PC-3 (cell line): ENCODE measurements around the gene LIN52. TPM values are rescaled to one million over a fixed set of nuclear protein-coding genes. Genes with fewer than 3 reads are reported as not detected.

Experiments used
- ATAC-seq: fragments of 200-7000 bp; cut with Tn5 transposase; 2 replicates; pipeline ENCODE4 v1.9.1; 2020; ENCODE audit warnings: mild to moderate bottlenecking, moderate library complexity
- BruUV-seq: library from RNA; stranded (reverse); fragments of 400-500 nt; replicated peaks from 2 replicates; lab custom pipeline; 2021; lab: Mats Ljungman, UMichigan
- CTCF ChIA-PET: fragments of 300-600 bp; sonication (Branson Sonifier 250); formaldehyde crosslinking; loops from one replicate; lab custom pipeline; 2022; ENCODE audit warnings: antibody characterized with exemption; lab: Charles Lee
- POLR2A ChIA-PET: fragments of 300-600 bp; sonication (Branson Sonifier 250); formaldehyde crosslinking; loops from one replicate; lab custom pipeline; 2022; ENCODE audit warnings: antibody characterized with exemption; ENCODE audit not compliant: unreplicated experiment; lab: Charles Lee
- DNase-seq: peaks from one replicate; pipeline ENCODE4 v3.0.0-alpha.2; 2015
- H2AFZ ChIP-seq: fragments of 300-600 bp; sonication (generic); 2 replicates; pipeline ENCODE4 v1.6.0; 2016; ENCODE audit warnings: antibody characterized with exemption, low read length
- H3F3A ChIP-seq: fragments of 300-600 bp; sonication (generic); one replicate; pipeline ENCODE4 v1.6.0; 2017; ENCODE audit warnings: antibody characterized with exemption, low read length, control low read depth, mild to moderate bottlenecking; ENCODE audit not compliant: unreplicated experiment
- H3K27ac ChIP-seq: fragments of 300-600 bp; sonication (generic); 2 replicates; pipeline ENCODE4 v1.5.1; 2016; ENCODE audit warnings: mild to moderate bottlenecking, low read length
- H3K27me3 ChIP-seq: fragments of 300-600 bp; sonication (generic); 2 replicates; pipeline ENCODE4 v1.6.1; 2016; ENCODE audit warnings: low read length, mixed read lengths
- H3K36me3 ChIP-seq: fragments of 300-600 bp; sonication (generic); 2 replicates; pipeline ENCODE4 v1.6.1; 2016; ENCODE audit warnings: low read depth, mixed run types, low read length, mixed read lengths
- H3K4me1 ChIP-seq: fragments of 300-600 bp; sonication (generic); 2 replicates; pipeline ENCODE4 v1.5.1; 2016; ENCODE audit warnings: low read length; ENCODE audit not compliant: insufficient read depth
- H3K4me2 ChIP-seq: fragments of 300-600 bp; sonication (generic); 2 replicates; pipeline ENCODE4 v1.6.0; 2016; ENCODE audit warnings: low read length
- H3K4me3 ChIP-seq: fragments of 300-600 bp; sonication (generic); 2 replicates; pipeline ENCODE4 v1.5.1; 2016; ENCODE audit warnings: mild to moderate bottlenecking, low read length, mixed read lengths
- H3K79me2 ChIP-seq: fragments of 300-600 bp; sonication (generic); 2 replicates; pipeline ENCODE4 v1.6.1; 2017; ENCODE audit warnings: low read length, mixed read lengths
- H3K9ac ChIP-seq: fragments of 300-600 bp; sonication (generic); 2 replicates; pipeline ENCODE4 v1.6.0; 2016; ENCODE audit warnings: mild to moderate bottlenecking, low read length
- H3K9me2 ChIP-seq: fragments of 300-600 bp; sonication (generic); replicated peaks from 2 replicates; pipeline ENCODE4 v1.6.1; 2016; ENCODE audit warnings: mixed run types, low read length, mixed read lengths
- H3K9me3 ChIP-seq: fragments of 300-600 bp; sonication (generic); 2 replicates; pipeline ENCODE4 v1.6.1; 2016; ENCODE audit warnings: low read length, mixed read lengths
- H4K20me1 ChIP-seq: fragments of 300-600 bp; sonication (generic); 2 replicates; pipeline ENCODE4 v1.6.1; 2016; ENCODE audit warnings: low read length, mixed read lengths
- EZH2 ChIP-seq: fragments of 300-600 bp; sonication (generic); IDR thresholded peaks from one replicate; pipeline ENCODE4 v1.6.1; 2017; ENCODE audit warnings: antibody characterized with exemption, mild to moderate bottlenecking, low read length; ENCODE audit not compliant: unreplicated experiment
- EZH2phosphoT487 ChIP-seq: fragments of 300-600 bp; sonication (generic); IDR thresholded peaks from 2 replicates; pipeline ENCODE4 v1.6.1; 2018; ENCODE audit warnings: mild to moderate bottlenecking, antibody characterized with exemption, low read length, borderline replicate concordance
- intact Hi-C: fragments of 100-400 bp; cut with micrococcal nuclease; formaldehyde crosslinking; loops from 2 replicates; pipeline ENCODE4 v1.9.0; 2023
- total RNA-seq: library from RNA; depleted of rRNA; stranded (reverse); fragments of >200 nt; gene quantifications from 2 replicates; pipeline ENCODE4 v1.2.3, GENCODE V29; 2014
- TF ChIP-seq, protein P1 (sequence below): fragments of 300-600 bp; sonication (generic); conservative IDR thresholded peaks from 2 replicates; pipeline ENCODE4 v1.5.1; 2017; ENCODE audit warnings: antibody characterized with exemption, low read depth, mild to moderate bottlenecking, low read length

The LIN52 gene
- total RNA-seq, 1 experiment from 2014 or later, result 8.4 TPM

- CTCF ChIA-PET, result no interaction called here
- intact Hi-C loops, result no loop called here
- no peak for TF ChIP-seq EZH2phosphoT487
- TF ChIP-seq EZH2, result no peak
- TF ChIP-seq, protein P1, sequence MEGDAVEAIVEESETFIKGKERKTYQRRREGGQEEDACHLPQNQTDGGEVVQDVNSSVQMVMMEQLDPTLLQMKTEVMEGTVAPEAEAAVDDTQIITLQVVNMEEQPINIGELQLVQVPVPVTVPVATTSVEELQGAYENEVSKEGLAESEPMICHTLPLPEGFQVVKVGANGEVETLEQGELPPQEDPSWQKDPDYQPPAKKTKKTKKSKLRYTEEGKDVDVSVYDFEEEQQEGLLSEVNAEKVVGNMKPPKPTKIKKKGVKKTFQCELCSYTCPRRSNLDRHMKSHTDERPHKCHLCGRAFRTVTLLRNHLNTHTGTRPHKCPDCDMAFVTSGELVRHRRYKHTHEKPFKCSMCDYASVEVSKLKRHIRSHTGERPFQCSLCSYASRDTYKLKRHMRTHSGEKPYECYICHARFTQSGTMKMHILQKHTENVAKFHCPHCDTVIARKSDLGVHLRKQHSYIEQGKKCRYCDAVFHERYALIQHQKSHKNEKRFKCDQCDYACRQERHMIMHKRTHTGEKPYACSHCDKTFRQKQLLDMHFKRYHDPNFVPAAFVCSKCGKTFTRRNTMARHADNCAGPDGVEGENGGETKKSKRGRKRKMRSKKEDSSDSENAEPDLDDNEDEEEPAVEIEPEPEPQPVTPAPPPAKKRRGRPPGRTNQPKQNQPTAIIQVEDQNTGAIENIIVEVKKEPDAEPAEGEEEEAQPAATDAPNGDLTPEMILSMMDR, result no peak
- Histone ChIP-seq H2AFZ (no peak overlapping the region), H4K20me1 (no peaks in the 10 kb centered on the region), H3K4me3 (no peak overlapping the region), H3K9me2 (no peaks in the 10 kb centered on the region), H3K4me1 (peaks cover 27% of the 10 kb centered on the region), H3K27ac (no peak overlapping the region), H3F3A (no peaks in the 10 kb centered on the region), H3K4me2 (no peak overlapping the region), H3K27me3 (no peaks in the 10 kb centered on the region), H3K9ac (no peak overlapping the region), H3K79me2 (no peaks in the 10 kb centered on the region), H3K36me3 (no peaks in the 10 kb centered on the region), H3K9me3 (no peaks in the 10 kb centered on the region)
- ATAC-seq (no peak), DNase-seq (no peak)
- no TSS peak for BruUV-seq
- POLR2A ChIA-PET, result no interaction called here
Measured at GRCh38 chr14:74065746-74066575, 18.8 kb upstream of the LIN52 start.

- no TSS peak for BruUV-seq
- DNase-seq (no peak), ATAC-seq (no peak)
- H3F3A ChIP-seq, result no peaks in the 10 kb centered on the region
- H3K36me3 ChIP-seq, result no peaks in the 10 kb centered on the region
- no peaks in the 10 kb centered on the region for H3K27me3 ChIP-seq
- ChIA-PET CTCF (no interaction called here), POLR2A (no interaction called here)
- intact Hi-C loops, result no loop called here
- H3K4me3 ChIP-seq, result no peak overlapping the region
- H2AFZ ChIP-seq, result no peak overlapping the region
- no peaks in the 10 kb centered on the region for H3K9me2 ChIP-seq
- no peaks in the 10 kb centered on the region for H3K4me1 ChIP-seq
- no peaks in the 10 kb centered on the region for H4K20me1 ChIP-seq
- no peak overlapping the region for H3K9ac ChIP-seq
- H3K9me3 ChIP-seq, result no peaks in the 10 kb centered on the region
- TF ChIP-seq EZH2 (no peak), EZH2phosphoT487 (no peak)
- TF ChIP-seq, protein P1, result no peak
- no peaks in the 10 kb centered on the region for H3K79me2 ChIP-seq
- H3K27ac ChIP-seq, result no peak overlapping the region
- H3K4me2 ChIP-seq, result no peak overlapping the region
Measured at GRCh38 chr14:74077401-74077800, 7.4 kb upstream of the LIN52 start.

GRCh38 chr14:74080820-74081460 is 3.8 kb upstream of the LIN52 start:
- Histone ChIP-seq H3K4me2 (no peak overlapping the region), H3F3A (no peaks in the 10 kb centered on the region), H4K20me1 (no peaks in the 10 kb centered on the region), H3K36me3 (no peaks in the 10 kb centered on the region), H3K79me2 (peaks cover 8% of the 10 kb centered on the region), H3K9ac (no peak overlapping the region), H2AFZ (no peak overlapping the region), H3K9me2 (no peaks in the 10 kb centered on the region), H3K4me1 (peaks cover 14% of the 10 kb centered on the region), H3K27me3 (no peaks in the 10 kb centered on the region), H3K9me3 (no peaks in the 10 kb centered on the region), H3K4me3 (no peak overlapping the region), H3K27ac (no peak overlapping the region)
- DNase-seq (no peak), ATAC-seq (no peak)
- POLR2A ChIA-PET, result no interaction called here
- no peak for TF ChIP-seq EZH2
- no peak for TF ChIP-seq EZH2phosphoT487
- TF ChIP-seq, protein P1, result no peak
- intact Hi-C loops, result loop anchor here (5.0 kb wide), 1 partner anchor 129 kb away; the partner anchor contains the start of genes COQ6 and FAM161B
- BruUV-seq, result no TSS peak
- CTCF ChIA-PET, result no interaction called here
